ENCODE data around the gene IGFBP5.

DNA sequence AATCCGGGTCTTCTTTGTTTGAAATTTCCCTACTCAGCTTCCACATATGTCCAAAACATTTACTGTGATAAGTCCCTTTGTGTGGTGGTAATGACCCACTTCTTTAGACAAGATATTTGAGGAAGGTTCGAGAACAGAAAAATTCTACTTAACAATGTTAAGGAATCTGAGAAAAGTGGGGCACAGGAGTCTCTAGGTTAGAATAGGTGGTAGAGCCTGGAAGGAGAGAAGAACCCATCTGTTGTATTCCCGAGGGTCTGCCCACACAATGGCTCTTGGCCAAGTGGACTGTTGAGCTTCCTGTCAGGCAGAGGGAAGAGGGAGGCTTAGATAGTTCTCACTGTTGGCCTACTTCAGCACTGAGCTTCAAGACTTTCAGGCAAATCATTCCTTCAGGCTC lies 57.9 kb downstream of the IGFBP5 start:
- TF ChIP-seq, protein P1, sequence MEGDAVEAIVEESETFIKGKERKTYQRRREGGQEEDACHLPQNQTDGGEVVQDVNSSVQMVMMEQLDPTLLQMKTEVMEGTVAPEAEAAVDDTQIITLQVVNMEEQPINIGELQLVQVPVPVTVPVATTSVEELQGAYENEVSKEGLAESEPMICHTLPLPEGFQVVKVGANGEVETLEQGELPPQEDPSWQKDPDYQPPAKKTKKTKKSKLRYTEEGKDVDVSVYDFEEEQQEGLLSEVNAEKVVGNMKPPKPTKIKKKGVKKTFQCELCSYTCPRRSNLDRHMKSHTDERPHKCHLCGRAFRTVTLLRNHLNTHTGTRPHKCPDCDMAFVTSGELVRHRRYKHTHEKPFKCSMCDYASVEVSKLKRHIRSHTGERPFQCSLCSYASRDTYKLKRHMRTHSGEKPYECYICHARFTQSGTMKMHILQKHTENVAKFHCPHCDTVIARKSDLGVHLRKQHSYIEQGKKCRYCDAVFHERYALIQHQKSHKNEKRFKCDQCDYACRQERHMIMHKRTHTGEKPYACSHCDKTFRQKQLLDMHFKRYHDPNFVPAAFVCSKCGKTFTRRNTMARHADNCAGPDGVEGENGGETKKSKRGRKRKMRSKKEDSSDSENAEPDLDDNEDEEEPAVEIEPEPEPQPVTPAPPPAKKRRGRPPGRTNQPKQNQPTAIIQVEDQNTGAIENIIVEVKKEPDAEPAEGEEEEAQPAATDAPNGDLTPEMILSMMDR (IDR thresholded peaks at IDR 0.05) = no peak
- TF ChIP-seq EZH2 (IDR thresholded peaks at IDR 0.05; ENCODE audit: borderline replicate concordance, insufficient read depth, low read depth, low read length, poor library complexity, severe bottlenecking) = no peak

All from B cell (primary cell).